Body of pancreas (tissue), 4 donors: ENCODE results near the gene DDX49. TPM values are rescaled to one million over a fixed set of nuclear protein-coding genes. Genes with fewer than 3 reads are reported as not detected.
"Not testable (repeated sequence)": the region's sequence is repeated elsewhere in the genome, so short reads cannot be mapped to it uniquely, and the experiment has no call there.

Experiments
- ATAC-seq: fragments of 150-250 bp; one replicate; pipeline ENCODE4 v1.9.1; 2016
- DNase-seq, 4 donors: peaks; one replicate each; pipeline ENCODE4 v3.0.0-alpha.2; 2019
- H3K27ac ChIP-seq, 4 donors: fragments of 200-600 bp; sonication (generic); 1 replicate in 3 of 4; 2 replicates in 1 of 4; pipeline versions ENCODE4 v1.5.1 to v1.6.1; 2016 to 2019; ENCODE audit warnings: mild to moderate bottlenecking in 1 of 4, mixed read lengths in 1 of 4, moderate library complexity in 1 of 4
- H3K27me3 ChIP-seq, 2 donors: fragments of 200-600 bp; sonication (generic); one replicate each; pipeline ENCODE4 v1.6.0; 2016; ENCODE audit warnings: mild to moderate bottlenecking in 1 of 2
- H3K36me3 ChIP-seq, 2 donors: fragments of 200-600 bp; sonication (generic); replicated peaks in 1 of 2; 2 replicates each; pipeline ENCODE4 v1.5.1; 2016; ENCODE audit warnings: low read depth in 2 of 2; ENCODE audit not compliant: insufficient read depth in 1 of 2
- H3K4me1 ChIP-seq: fragments of 200-600 bp; sonication (generic); one replicate; pipeline ENCODE4 v1.6.0; 2016
- H3K4me3 ChIP-seq, 2 donors: fragments of 200-600 bp; sonication (generic); 1 replicate in 1 of 2; 2 replicates in 1 of 2; pipeline ENCODE4 v1.5.1; 2016 to 2019
- H3K9me3 ChIP-seq, 3 donors: fragments of 200-600 bp; sonication (generic); 1 replicate in 2 of 3; 2 replicates in 1 of 3; pipeline ENCODE4 v1.5.1; 2016
- POLR2A ChIP-seq, 3 donors: fragments of 450-650 bp; IDR thresholded peaks; one replicate each; pipeline ENCODE4 v1.6.1; 2016; ENCODE audit warnings: antibody characterized with exemption in 3 of 3, mild to moderate bottlenecking in 2 of 3
- WGBS, 2 donors: methylation state at CpG; one replicate each; pipeline ENCODE4 v1.1.5; 2017; 5-methylcytosine and 5-hydroxymethylcytosine counted together
- intact Hi-C: fragments of 100-400 bp; cut with DNase I; formaldehyde crosslinking; loops from one replicate; pipeline ENCODE4 v1.15.1; 2023
- total RNA-seq, 2 donors: library from RNA; depleted of rRNA; stranded (reverse); fragments of >200 nt; gene quantifications; one replicate each; pipeline ENCODE4 v1.1.0, GENCODE V29; 2016
- TF ChIP-seq, protein P1 (sequence below), 7 experiments: fragments of 450-650 bp in 4 of 7; fragments of 200-600 bp in 3 of 7; sonication (generic) in 3 of 7; IDR thresholded peaks; one replicate each; pipeline ENCODE4 v1.5.1; 2016 to 2019; ENCODE audit warnings: antibody characterized with exemption in 7 of 7

DDX49 gene
- total RNA-seq, 2 donors from 2014 or later, result 39.4 to 44.2 TPM

DNA sequence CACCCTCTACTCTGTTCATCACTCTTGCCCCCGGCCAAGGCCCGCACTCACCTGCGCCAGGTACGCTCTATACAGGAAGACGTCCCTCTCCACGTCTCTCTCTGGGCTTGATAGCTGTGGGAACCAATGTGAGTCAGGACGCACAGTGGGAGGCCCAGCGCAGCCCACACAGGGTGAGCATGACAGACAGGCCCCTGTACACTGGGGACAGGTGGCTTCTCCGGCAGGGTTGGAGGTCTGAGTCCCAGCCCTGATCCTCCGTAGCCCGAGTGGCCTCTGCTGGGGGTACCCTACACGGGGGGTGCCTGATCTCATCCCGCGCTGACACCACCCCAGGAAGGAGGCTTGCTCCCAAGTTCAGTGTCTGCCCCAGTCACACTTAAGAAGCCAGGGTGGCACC is 6.6 kb upstream of the DDX49 start:
- intact Hi-C loops, result no loop called here
- TF ChIP-seq POLR2A (IDR thresholded peaks at IDR 0.05), result no peak
- TF ChIP-seq, protein P1, sequence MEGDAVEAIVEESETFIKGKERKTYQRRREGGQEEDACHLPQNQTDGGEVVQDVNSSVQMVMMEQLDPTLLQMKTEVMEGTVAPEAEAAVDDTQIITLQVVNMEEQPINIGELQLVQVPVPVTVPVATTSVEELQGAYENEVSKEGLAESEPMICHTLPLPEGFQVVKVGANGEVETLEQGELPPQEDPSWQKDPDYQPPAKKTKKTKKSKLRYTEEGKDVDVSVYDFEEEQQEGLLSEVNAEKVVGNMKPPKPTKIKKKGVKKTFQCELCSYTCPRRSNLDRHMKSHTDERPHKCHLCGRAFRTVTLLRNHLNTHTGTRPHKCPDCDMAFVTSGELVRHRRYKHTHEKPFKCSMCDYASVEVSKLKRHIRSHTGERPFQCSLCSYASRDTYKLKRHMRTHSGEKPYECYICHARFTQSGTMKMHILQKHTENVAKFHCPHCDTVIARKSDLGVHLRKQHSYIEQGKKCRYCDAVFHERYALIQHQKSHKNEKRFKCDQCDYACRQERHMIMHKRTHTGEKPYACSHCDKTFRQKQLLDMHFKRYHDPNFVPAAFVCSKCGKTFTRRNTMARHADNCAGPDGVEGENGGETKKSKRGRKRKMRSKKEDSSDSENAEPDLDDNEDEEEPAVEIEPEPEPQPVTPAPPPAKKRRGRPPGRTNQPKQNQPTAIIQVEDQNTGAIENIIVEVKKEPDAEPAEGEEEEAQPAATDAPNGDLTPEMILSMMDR (IDR thresholded peaks at IDR 0.05), result no peak

DNA sequence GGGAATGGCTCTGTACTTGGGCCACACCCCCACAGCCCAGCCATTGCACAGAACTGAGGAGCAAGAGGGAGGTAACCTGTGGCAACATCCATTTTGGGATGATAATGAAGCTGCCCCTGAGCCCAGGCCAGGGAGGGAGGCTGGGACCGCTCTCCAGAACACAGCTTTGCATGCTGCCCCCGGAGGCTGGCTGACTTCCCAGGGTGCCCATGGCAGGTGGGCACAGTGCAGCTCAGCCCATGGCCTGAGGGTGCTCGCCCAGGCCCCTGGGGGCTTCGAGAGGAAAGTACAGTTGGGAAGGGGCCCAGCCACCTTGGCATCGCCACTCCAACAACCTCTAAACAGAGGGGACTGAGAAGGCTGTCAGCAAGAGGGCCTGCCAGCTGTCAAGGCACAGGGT is 6.0 kb upstream of the DDX49 start:
- H3K27me3 ChIP-seq, result no peaks in the 10 kb centered on the region
- intact Hi-C loops, result no loop called here
- TF ChIP-seq, protein P1 (IDR thresholded peaks at IDR 0.05), result no peak
- TF ChIP-seq POLR2A (IDR thresholded peaks at IDR 0.05), result no peak
- DNase-seq, result no peak
- no peak overlapping the region for H3K4me3 ChIP-seq
- WGBS, 2 donors, result 85 to 100% methylated on average over 1 to 5 of the region's 5 CpGs
- H3K36me3 ChIP-seq, result peaks cover 0 to 7% of the 10 kb centered on the region in 2 donors
- ATAC-seq, result no peak
- H3K9me3 ChIP-seq, result no peaks in the 10 kb centered on the region
- H3K4me1 ChIP-seq, result peaks cover 34% of the 10 kb centered on the region
- no peak overlapping the region for H3K27ac ChIP-seq

More for the DNA sequence above, 6.6 kb upstream of the DDX49 start:
- Histone ChIP-seq H3K27ac (no peak overlapping the region), H3K9me3 (no peaks in the 10 kb centered on the region), H3K4me3 (no peak overlapping the region), H3K36me3 (peaks cover 0 to 7% of the 10 kb centered on the region in 2 donors), H3K27me3 (no peaks in the 10 kb centered on the region), H3K4me1 (peaks cover 30% of the 10 kb centered on the region)
- WGBS, 2 donors, result 98 to 100% methylated on average over 8 to 14 of the region's 14 CpGs
- ATAC-seq (no peak), DNase-seq (no peak)

DNA sequence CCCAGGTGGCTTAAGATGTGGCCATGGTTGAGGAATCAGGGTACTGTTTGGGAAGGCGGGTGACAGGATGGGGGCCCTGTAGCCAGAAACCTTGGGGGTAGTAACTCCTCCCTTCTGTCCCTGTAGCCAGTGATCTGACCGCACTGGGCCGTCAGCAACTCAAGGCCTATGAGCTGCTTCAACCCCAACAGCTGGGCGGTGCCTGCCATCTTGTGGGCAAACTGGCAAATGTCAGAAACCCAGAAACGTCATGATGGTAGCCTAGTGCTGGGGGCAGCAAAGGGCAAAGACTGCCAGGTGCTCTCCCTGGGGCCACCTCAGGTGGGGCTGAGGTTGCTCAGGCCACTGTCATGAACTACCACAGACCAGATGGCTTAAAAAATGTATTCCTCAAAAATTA is 3.9 kb upstream of the DDX49 start:
- peaks cover 43% of the 10 kb centered on the region for H3K4me1 ChIP-seq
- intact Hi-C loops, result no loop called here
- WGBS, 2 donors, result 17 to 63% methylated on average over 2 to 5 of the region's 5 CpGs
- ATAC-seq (no peak), DNase-seq (peak; percentile 35 to 51 (median 40))
- H3K27me3 ChIP-seq, result no peaks in the 10 kb centered on the region
- no peak overlapping the region for H3K4me3 ChIP-seq
- no peaks in the 10 kb centered on the region for H3K9me3 ChIP-seq
- H3K27ac ChIP-seq, result no peak overlapping the region
- peaks cover 0 to 2% of the 10 kb centered on the region in 2 donors for H3K36me3 ChIP-seq
- TF ChIP-seq POLR2A (IDR thresholded peaks at IDR 0.05), result peak in 1 of 3 donors; percentile 3
- TF ChIP-seq, protein P1 (IDR thresholded peaks at IDR 0.05), result peak in 4 of 7 experiments; percentile 6 to 39 (median 30)

DNA sequence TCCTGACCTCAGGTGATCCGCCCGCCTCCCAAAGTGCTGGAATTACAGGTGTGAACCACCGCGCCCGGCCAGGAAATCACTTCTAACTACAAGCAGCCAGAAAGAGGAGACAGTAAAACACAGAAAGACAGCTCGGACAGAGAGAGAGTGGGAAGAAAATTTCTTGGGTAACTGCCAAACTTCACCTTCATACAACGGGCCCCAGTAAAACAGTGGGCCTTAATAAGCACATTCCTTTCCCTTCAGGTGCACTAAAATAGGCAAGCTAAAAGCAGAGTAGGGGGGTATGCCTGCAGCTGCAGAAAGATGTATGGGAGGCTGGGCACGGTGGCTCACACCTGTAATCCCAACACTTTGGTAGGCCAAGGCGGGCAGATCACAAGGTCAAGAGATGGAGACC is 1.9 kb upstream of the DDX49 start:
- peaks cover 48% of the 10 kb centered on the region for H3K4me1 ChIP-seq
- ATAC-seq, H3K27me3 ChIP-seq, H3K4me3 ChIP-seq, H3K27ac ChIP-seq, H3K36me3 ChIP-seq, intact Hi-C loops, H3K9me3 ChIP-seq, DNase-seq: not testable (repeated sequence)
- 67 to 76% methylated on average over 9 of the region's 9 CpGs for WGBS, 2 donors

DNA sequence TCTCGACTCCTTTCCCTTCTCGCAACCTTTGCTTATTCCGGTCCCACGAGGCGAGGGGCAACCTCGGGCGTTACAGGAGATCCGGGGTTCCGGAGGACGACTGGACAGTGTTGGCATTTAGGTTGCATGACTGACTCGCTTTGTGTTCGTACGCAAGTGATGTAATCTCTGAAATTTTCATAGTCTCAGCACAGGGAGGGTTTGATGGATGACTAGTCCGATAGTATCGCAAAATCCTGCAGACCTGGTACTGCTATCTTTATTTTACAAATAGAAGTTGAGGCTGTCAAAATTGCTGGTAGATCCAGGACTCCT is 342 bp downstream of the DDX49 start:
- no peaks in the 10 kb centered on the region for H3K9me3 ChIP-seq
- H3K27ac ChIP-seq, result peak overlapping the region in 3 of 4 donors; percentile 37 to 99 (median 95)
- ATAC-seq (no peak), DNase-seq (no peak)
- H3K27me3 ChIP-seq, result no peaks in the 10 kb centered on the region
- peaks cover 3 to 15% of the 10 kb centered on the region in 2 donors for H3K36me3 ChIP-seq
- H3K4me3 ChIP-seq, result peak overlapping the region; percentile 67 to 100
- 1% methylated on average over 15 of the region's 15 CpGs; no CpG with 5 or more reads in 1 of the 2 donors for WGBS, 2 donors
- peaks cover 46% of the 10 kb centered on the region for H3K4me1 ChIP-seq
- TF ChIP-seq, protein P1 (IDR thresholded peaks at IDR 0.05), result peak in 1 of 7 experiments; percentile 3
- no peak for TF ChIP-seq POLR2A (IDR thresholded peaks at IDR 0.05)
- intact Hi-C loops, result no loop called here
